ENCODE results near the gene MGAT4B. TPM values are rescaled to one million over a fixed set of nuclear protein-coding genes. Genes with fewer than 3 reads are reported as not detected.

MGAT4B gene
- total and polyA plus RNA-seq, 2 of the 13 experiments (the other 11 are each of a cell fraction or from before 2014, with no cell fraction given): 93.5 to 130 TPM

- TF ChIP-seq ATAD3A (CRISPR knock-in tag; IDR thresholded peaks at IDR 0.05) (no peak), HIC2 (CRISPR knock-in tag; IDR thresholded peaks at IDR 0.05; ENCODE audit: low read depth) (no peak), HMGA1 (CRISPR knock-in tag; conservative IDR thresholded peaks at IDR 0.05) (no peak), SRSF1 (optimal IDR thresholded peaks at IDR 0.05; ENCODE audit: low read depth, low read length) (peak; percentile 3), ZNF609 (CRISPR knock-in tag; IDR thresholded peaks at IDR 0.05; ENCODE audit: borderline replicate concordance) (no peak), BCL3 (CRISPR knock-in tag; IDR thresholded peaks at IDR 0.05) (peak; percentile 20), ZNF777 (CRISPR knock-in tag; IDR thresholded peaks at IDR 0.05) (no peak; the same call in 1 of the 2 replicates), ZNF343 (CRISPR knock-in tag; IDR thresholded peaks at IDR 0.05) (no peak; the same call in 1 of the 2 replicates), CTCF (CRISPR knock-in tag; IDR thresholded peaks at IDR 0.05) (no peak; the same call in 1 of the 2 replicates), EED (CRISPR knock-in tag; IDR thresholded peaks at IDR 0.05) (no peak), TOE1 (CRISPR knock-in tag; IDR thresholded peaks at IDR 0.05) (no peak), REL (CRISPR knock-in tag; conservative IDR thresholded peaks at IDR 0.05) (peak; percentile 82; the same call in 1 of the 2 replicates), E2F1 (CRISPR knock-in tag; IDR thresholded peaks at IDR 0.05) (no peak), RXRB (CRISPR knock-in tag; IDR thresholded peaks at IDR 0.05; ENCODE audit: borderline replicate concordance) (no peak), SYNCRIP (IDR thresholded peaks at IDR 0.05; ENCODE audit: insufficient read depth, low read depth, low read length) (no peak), FOXM1 (CRISPR knock-in tag; IDR thresholded peaks at IDR 0.05) (no peak), ZNF446 (CRISPR knock-in tag; IDR thresholded peaks at IDR 0.05) (0 out of 2 replicates have a peak, but pooled peaks have one; percentile 69), ZNF891 (CRISPR knock-in tag; IDR thresholded peaks at IDR 0.05) (peak; percentile 85; the same call in 1 of the 2 replicates)
Measured at GRCh38 chr5:179820483-179821297, 14.0 kb upstream of the MGAT4B start, which contains the start of gene SQSTM1 (continued).

Measured in HepG2 (cell line).